GM19193 (cell line): Measurements from ENCODE around the gene CTF1.
A peak's percentile ranks its signal among the peaks of the same experiment; 100 is the strongest.

Source experiments
- POLR2A ChIP-seq: IDR thresholded peaks from 4 replicates; pipeline ENCODE4 v1.6.1; 2011; ENCODE audit not compliant: insufficient read depth, insufficient read length; ENCODE audit errors: extremely low read depth

CTF1 gene

DNA sequence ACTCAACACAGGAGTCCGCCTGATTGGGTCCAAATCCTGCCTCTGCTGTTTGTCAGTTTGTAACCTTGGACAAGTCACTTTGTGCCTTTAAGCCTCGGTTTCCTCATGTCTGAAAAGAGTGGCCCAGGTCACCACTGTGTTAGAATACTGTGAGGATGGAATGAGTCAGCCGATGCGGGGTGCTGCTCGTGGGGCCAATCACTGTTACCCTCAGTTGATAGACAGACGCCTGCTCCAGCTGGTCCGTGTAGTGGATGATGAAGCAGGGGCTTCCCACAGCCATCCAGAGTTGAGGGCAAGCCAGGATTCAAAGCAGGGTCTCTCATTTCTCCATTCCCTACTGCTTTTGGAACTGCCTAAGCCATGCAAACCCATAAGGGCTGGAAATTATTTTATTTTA, 32.8 kb downstream of the CTF1 start:
- TF ChIP-seq POLR2A = no peak

DNA sequence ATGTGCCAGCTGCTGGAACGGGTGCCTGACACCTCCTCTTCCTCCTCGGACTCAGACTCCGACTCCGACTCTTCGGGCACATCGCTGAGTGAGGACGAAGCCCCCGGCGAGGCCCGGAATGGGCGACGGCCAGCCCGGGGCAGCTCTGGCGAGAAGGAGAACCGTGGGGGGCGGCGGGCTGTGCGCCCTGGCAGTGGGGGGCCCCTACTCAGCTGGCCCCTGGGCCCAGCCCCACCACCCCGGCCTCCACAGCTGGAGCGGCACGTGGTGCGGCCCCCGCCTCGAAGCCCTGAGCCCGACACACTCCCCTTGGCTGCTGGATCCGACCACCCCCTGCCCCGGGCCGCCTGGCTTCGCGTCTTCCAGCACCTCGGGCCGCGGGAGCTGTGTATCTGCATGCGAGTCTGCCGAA, 33.8 kb downstream of the CTF1 start:
- no peak for TF ChIP-seq POLR2A

DNA sequence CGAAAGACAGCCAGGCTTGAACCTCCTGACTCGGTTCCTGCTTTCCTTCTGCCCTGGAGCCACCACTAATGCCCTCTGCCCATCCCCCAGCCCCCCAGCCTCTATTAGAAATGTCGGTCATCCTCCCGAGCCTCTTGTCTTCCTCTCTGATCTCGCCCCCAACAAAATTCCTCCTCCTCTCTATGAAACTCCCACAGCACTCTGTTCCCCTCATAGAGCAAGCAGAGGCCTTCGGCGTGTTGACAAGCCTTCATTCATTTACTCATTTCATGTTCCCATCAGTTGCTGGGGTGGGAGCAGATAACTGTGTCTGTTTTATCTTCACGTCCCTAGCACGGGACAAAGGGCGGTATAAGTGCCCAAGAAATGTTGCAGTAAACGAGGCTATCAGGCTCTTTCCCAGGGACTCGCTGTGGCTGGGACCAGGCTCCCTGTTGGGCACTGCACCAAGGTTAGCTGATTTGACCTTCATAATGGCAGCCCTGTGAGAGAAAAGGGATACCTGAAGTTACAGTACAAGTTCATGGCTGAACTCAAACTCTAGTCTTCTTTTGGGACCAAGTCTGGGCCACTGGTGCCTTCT, 34.7 kb downstream of the CTF1 start:
- TF ChIP-seq POLR2A = no peak

DNA sequence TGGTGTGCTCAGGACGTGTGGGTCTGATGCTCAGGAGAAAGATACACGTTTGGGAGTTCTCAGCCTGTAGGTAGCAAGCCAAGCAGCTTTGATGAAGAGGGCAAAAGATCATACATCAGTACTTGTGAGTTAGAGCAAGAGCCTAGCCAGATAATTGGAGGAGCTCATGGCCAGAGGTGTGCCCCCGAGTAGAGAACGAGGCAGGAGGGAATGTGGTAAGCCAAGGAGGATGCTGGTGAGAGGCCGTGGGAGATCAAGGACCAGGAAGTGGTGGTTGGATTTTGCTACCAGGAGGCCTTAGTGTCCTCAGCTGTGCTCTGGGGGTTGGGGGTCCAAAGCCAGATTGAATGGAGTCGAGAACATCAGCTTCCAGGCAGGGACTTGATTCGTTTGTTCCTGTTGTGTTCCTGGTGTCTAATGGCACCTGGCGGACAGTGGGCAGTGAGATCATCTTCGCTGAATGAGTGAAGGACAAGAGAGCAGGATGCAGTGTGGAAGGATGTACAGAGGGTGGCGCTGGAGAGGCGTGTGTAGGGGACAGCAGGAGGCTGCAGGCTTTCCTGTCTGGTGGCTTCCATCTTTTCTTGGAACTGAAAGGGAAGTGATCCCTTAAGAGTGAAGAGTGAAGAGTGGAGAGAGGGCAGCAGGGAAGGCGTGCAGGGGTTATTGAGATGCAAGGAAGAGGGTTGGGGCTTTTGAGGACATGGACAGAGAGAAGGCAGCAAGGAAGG, 38.6 kb downstream of the CTF1 start:
- TF ChIP-seq POLR2A = no peak

DNA sequence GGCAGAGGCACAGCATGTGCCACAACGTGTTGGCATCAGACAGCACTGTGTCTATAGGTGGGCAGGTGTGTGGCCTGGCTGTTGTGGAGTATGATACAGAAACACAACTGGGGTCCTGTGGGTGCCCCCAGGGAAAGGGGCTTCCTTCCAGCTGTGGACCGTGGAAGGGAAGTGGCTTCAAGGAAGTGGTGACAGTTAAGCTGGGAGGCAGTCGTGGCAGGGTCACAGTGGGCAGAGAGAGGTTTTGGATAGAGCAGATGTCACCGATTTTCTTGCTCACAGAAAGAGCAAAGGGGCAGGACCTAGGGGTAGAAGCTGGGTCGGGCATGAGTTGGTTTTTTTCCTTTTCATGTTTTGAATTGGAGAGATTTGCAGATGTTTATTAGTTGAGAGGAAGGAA, 41.3 kb downstream of the CTF1 start:
- no peak for TF ChIP-seq POLR2A

DNA sequence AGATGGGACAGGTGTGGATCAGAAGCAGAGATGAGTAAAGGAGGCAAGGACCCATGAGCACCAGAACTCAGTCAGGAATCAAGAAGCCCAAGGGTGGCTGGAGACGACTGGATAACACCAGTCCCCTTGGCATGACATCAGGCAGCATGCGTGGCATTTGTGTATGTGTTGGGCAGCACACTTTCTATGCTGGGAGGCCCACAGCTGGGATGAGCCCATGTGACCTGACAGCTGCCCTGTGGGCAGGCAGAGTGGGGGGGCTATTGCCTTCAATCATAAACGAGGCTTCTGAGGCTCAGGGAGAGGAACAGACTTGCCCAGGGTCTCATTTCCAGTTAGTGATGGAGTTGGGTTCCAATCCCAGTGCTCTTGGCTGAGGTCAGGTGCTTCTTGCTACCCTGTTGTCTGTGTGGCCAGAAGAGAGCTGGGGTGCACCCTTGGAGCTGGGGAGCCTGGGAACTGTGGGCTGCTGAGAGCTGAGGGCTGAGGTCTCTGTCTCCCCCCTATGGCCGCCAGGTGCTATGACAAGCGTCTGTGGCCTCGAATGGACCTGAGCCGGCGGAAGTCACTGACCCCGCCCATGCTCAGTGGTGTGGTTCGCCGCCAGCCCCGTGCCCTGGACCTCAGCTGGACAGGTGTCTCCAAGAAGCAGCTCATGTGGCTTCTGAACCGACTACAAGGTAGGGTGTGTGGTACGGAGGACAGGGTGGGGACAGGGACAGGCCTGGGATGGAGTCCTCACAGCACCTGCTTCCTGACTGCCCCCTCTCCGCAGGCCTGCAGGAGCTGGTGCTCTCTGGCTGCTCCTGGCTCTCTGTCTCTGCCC, 45.4 kb downstream of the CTF1 start:
- no peak for TF ChIP-seq POLR2A

DNA sequence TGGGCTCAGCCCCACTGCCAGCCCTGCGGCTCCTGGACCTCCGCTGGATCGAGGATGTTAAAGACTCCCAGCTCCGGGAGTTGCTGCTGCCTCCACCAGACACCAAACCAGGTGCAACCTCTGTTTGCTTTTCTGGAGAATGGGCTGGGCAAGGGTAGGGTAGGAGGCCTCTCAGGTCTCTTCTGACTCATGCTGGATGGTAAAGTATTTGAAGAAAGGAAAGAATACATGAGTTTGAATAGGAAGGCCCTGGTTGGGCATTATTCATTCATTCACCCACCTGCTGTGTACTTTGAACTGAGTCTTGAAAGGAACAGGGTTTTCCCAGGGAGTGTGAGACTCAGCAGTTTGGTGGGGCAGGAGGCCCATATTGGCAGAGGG, 46.0 kb downstream of the CTF1 start:
- TF ChIP-seq POLR2A = no peak

DNA sequence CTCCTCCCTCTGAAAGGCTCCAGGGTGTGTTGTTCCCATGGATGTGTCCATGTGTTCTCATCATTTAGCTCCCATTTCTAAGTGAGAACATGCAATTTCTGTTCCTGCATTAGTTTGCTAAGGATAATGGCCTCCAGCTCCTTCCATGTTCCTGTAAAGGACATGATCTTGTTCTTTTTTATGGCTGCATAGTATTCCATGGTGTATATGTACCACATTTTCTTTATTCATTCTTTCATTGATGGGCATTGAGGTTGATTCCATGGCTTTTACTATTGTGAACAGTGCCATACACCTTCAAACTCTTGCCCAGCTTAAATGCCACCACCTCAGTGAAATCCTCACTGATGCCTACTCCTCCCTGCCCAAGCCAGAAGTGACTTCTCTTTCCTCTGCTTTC, 47.9 kb downstream of the CTF1 start:
- no peak for TF ChIP-seq POLR2A

DNA sequence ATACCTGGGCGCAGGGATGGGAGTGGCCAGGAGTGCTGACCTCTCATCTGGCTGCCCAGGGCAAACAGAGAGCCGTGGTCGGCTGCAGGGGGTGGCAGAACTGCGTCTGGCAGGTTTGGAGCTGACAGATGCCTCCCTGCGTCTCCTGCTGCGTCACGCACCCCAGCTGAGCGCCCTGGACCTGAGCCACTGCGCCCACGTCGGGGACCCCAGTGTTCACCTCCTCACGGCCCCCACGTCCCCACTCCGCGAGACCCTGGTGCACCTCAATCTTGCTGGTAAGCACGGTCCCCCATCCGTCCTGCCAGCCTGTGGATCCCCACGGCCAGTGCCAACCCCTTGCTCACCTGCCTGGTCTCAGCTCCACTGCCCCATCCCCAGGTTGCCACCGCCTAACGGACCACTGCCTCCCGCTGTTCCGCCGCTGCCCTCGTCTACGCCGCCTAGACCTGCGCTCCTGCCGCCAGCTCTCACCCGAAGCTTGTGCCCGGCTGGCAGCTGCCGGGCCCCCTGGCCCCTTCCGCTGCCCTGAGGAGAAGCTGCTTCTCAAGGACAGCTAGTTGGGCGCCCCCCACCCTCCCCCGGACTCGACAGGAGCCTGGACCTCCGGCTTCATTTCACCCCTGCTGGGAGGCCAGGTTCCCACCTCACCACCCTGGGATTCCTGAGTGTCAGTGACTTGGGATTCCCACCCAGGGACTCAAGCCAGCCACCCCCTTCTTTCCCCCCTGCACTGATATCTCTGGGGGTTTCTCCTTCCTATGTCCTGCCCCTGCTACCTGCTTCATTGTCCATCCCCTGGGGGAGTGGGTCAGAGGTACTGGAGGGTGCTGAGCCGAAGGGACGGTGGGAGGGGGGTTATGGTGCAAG, 50.5 kb downstream of the CTF1 start:
- TF ChIP-seq POLR2A = no peak

DNA sequence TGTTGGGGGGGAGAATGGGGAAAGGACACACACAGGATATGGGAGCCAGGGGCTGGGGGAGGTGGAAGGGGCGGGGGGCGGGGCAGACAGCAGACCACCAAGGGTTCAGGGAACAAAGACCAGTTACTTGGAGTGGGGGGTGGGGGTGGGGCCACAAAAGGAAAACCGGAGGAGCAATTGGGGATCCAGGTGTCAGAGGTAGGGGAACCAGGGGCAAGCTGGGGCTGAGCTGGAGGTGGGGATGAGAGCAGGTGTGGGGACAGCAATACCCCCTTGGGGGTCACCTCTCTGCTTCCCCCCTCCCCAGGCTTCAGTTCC, 51.1 kb downstream of the CTF1 start:
- TF ChIP-seq POLR2A = no peak

DNA sequence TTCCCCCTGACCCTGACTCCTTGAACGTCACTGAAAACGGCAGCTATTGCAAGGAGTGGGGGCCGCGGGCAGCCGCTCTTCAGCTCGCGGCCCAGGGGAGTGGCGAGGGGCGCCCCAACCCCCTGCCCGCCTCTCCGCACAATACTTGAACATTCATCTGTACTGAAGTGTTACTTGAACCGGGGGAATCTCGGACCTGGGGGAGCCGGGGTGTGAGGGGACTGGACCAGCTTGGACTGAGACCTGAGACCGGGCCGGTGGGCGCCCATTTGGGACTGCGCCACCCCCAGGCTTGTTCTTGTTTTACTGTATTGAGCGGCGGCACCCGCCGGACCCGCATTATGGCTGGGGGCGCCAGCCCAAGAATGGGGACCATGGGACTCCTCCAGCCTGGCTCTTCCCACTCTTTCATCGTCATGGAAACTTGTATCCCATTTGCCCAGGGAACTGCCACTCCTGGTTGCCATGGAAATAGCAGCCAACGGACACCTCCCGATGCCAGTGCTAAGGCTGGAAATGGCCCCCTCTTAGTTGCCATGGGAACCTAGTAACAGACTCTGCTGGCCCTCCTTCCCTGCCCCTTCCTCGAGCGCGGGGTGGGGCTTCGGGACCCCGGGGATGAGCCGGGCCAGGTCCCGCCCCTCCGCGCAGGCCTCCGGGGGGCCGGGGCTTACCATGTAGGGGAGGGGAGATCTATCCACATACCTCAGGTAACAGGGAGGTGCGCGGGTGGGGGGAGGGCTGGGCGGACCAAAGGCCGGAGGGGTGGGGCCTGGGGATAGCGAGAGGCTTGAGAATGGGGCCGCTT, 51.6 kb downstream of the CTF1 start:
- no peak for TF ChIP-seq POLR2A

DNA sequence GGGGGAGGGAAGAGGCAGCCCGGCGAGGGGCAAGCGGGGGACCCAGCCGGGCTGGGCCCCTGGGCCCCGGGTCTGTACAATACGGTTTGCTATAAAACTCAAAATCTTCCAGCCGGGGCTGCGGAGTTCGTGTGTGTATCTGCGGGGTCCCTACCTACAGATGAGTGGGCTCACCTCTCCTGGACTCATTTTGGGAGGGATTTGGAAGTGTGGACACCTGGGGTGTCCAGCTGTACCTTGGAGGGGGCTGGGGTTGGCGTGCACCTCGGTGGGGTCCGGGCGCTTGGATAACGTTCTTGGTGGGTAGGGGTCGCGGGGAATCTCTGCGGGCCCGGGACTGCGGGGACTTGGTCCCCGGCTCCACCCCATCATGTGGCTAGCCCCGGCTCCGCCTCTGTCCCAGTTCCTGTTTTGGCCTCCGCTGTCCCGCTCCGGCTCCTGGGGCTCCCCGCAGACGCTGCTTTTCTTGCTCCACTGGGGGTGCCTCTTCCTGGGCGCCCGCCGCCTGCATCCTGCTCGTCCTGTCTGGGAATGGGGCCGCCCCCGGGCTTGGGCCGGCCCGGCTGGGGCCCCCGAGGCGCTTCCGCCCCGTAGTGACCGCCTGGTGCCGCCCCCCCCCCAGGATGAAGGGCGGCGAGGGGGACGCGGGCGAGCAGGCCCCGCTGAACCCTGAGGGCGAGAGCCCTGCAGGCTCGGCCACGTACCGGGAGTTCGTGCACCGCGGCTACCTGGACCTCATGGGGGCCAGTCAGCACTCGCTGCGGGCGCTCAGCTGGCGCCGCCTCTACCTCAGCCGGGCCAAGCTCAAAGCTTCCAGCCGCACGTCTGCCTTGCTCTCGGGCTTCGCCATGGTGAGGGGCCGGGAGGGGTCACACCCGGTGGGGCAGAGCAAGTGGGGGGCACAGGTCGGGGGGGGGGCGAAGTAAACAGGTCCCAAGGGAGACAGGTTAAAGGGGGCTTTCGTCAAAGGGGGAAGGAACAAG, 52.5 kb downstream of the CTF1 start, which contains the start of gene ORAI3:
Gene ORAI3 (plus strand): TSS at position 402 of the 983 bp plus-strand sequence. CDS start 222 bp downstream, at position 624.
- TF ChIP-seq POLR2A = peak; percentile 76

DNA sequence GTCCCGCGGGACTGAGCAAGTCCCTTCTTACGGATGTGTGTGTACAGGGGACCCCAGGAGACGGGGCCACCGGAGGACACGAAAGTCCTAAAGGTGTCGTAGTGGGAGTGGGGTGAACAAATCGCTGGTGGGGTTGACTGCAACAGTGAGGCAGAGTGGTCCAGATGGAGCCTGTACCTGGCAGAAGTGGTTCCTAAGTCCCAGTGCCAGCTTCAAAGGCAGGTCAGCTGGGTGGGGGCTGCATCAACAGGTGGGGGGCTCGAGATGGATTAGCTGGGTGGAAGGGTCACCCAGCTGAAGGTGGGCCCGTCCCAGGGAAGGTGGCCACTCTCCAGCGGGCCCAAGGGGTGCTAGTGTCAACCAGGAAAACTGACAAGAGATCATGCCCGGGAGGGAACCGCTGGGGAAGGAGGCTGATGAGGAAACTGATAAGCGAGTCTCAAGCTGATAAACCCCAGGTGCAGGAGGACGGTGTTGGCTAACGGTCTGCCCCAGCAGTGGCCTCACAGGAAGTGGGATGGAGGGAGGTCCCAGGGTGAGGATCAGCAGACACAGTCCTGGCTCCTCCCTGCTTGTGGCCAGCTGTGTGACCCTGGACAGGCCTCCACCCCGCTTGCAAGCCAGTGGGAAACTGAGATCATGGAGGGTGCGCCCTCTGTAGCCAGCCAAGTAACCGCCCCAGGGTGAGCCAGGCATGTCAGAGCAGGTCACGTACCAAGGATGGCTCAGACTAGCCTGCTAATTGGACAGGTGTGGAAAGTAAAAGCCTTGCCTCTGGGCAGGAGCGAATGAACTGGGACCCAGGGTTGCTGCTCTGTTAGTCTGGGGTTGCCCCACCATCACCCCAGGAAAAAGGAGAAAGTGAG, 53.5 kb downstream of the CTF1 start:
- TF ChIP-seq POLR2A = peak; percentile 83
